Measurements from ENCODE around the gene CDH4.

DNA sequence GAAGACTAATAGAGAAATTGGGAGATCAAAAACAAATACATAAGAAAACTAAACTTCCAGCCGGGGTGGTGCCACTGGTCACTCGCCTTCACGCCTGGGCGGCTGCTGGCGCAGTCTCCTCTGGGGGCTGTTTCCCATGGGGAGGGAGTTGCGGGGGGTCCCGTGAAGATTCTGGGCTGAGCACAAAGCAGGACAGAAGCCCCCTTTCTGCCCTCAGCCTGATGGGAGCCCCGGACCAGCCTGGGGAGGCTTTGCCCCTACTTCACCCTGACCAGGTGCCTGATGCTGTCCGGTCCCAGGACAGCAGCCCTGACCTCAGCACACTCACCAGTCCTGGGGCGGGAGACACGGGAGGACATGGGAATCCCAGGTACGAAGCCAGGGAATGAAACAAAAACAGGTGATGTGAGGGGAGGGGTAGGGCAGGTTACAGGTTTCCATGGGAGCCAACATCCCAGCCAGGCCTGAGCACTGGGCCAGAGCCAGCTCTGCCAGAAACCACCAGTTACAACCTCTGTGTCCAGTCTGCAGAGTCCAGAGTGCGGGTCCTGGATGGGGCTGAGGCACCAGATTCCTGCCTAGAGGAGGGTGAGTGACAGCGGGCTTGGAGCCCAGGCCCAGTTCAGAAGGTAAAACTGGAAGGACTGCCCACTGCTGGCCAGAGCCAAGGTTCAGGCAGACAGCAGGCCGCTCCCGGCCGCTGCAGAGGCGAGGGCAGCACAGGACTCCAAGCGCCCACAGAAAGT, 487.2 kb downstream of the CDH4 start:
- TF ChIP-seq, protein P1, sequence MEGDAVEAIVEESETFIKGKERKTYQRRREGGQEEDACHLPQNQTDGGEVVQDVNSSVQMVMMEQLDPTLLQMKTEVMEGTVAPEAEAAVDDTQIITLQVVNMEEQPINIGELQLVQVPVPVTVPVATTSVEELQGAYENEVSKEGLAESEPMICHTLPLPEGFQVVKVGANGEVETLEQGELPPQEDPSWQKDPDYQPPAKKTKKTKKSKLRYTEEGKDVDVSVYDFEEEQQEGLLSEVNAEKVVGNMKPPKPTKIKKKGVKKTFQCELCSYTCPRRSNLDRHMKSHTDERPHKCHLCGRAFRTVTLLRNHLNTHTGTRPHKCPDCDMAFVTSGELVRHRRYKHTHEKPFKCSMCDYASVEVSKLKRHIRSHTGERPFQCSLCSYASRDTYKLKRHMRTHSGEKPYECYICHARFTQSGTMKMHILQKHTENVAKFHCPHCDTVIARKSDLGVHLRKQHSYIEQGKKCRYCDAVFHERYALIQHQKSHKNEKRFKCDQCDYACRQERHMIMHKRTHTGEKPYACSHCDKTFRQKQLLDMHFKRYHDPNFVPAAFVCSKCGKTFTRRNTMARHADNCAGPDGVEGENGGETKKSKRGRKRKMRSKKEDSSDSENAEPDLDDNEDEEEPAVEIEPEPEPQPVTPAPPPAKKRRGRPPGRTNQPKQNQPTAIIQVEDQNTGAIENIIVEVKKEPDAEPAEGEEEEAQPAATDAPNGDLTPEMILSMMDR (IDR thresholded peaks at IDR 0.05), result no peak
- TF ChIP-seq POLR2AphosphoS5 (IDR thresholded peaks at IDR 0.05) (no peak), POLR2A (IDR thresholded peaks at IDR 0.05) (no peak)

Data from sigmoid colon (tissue), 4 donors.